Right renal pelvis (tissue), 4 donors: ENCODE results near the gene PTPN7. TPM values are rescaled to one million over a fixed set of nuclear protein-coding genes. Genes with fewer than 3 reads are reported as not detected.
"Not testable (repeated sequence)": the region's sequence is repeated elsewhere in the genome, so short reads cannot be mapped to it uniquely, and the experiment has no call there.

ENCODE experiments used
- DNase-seq, 4 donors: peaks; one replicate each; pipeline ENCODE4 v3.0.0-alpha.2; 2013; ENCODE audit warnings: low read depth in 4 of 4, low spot score in 3 of 4, missing footprints in 1 of 4
- polyA plus RNA-seq, 4 donors: library from polyadenylated mRNA; unstranded; fragments of 120-200 nt; gene quantifications; one replicate each; pipeline ENCODE4 v1.2.1, GENCODE V29; 2013; ENCODE audit not compliant: insufficient read length in 4 of 4

Gene PTPN7
- polyA plus RNA-seq = 1 to 10 TPM in 3 of 4 donors, under 1 TPM in 1; 0.98 to 2.1 (median 1.3) TPM

DNA sequence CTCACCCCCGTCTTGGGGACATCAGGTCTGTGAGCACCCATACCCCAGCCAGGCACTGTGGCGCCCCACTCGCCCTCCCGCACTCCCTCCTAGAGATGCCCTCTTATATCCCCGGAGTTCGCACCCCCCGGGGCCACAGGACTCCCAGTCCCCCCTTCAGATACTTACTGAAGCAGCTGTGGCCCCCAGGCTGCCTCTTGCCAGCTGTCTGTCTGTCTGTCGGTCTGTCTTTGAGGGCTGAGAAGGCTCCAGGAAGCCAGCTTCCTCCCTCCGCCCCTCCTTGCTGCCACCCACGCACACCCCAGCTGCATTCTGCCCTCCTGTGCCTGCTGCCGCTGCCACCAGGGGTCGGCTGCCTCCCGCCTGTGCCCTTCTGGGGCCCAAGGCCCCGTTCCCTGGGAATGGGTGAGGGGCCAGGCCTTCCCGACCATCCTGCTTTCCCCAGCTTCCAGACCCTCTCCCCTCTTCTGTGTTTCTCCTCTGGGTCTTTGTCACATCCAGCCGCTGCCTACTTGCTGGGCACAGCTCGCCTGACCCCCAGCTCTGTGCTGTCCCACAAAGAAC, at the start of gene PTPN7:
Gene PTPN7, minus strand, starts transcription at position 226 of the 564 bp plus-strand sequence. CDS start 1,200 bp downstream, outside the sequence.
- no peak for DNase-seq

DNA sequence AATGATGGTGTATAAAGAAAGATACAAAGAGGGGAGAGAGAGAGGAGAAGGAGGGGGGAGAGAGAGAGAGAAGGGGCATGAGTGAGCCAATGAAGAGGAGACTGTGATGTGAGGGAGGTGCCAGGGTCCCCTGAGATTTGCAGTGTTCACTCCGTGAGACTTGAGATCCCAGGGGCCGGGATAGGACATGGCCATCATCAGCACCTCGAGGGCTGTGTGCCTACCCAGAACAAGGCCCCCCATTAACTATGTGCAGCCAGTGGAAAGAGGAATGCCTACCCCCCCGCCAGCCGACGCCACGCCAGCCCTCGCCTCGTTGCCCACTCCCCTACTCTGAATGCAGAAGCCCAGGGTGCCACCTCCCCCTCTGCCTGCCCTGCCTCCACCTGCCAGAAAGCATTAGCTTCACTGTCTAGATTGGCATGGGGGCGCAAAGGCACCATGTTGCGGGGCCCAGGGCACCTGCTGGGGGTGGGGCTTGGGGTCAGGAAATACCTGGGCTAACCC, 48.0 kb upstream of the PTPN7 start:
- no peak for DNase-seq

DNA sequence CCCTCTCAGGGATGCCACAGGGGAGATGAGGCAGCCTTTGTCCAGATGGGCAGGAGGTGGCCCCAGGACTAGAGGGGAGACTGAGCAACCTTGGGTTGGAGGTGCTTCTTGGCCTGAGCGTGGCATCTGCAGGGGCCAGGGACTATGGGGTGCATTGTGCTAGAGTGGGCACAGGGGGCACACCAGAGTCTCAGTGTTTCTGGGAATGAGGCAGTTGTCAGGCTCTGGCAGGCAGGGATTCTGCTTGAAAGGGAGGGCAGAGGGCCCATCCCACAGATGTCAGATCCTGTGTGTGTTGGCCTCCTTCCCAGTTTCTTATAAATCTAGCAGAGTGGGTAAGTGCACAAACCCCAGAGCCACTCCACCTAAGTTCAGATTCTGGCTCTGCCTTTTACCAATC, 46.9 kb upstream of the PTPN7 start:
- no peak for DNase-seq

DNA sequence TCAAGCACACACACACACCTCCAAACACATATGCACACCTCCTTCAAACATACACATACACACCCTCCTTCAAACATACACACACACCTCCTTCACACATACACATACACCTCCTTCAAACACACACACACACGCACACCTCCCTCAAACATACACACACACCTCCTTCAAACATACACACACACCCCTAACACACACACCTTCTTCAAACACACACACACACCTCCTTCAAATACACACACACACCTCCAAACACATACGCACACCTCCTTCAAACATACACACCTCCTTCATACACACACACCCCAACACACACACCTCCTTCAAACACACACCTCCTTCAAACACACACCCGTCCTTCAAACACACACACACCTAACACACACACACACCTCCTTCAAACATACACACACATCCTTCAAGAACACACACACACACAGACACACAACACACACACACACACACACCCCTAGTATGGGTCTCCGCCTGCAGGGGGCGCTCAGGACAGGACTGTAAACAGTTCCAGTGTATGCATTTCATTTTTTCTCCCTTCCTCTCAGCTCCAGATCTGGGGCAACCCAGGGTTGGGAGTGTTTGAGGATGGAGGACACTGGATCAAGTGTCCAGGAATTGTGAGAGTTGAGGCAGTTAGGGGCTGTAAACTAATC, 45.3 kb upstream of the PTPN7 start:
- no peak for DNase-seq

DNA sequence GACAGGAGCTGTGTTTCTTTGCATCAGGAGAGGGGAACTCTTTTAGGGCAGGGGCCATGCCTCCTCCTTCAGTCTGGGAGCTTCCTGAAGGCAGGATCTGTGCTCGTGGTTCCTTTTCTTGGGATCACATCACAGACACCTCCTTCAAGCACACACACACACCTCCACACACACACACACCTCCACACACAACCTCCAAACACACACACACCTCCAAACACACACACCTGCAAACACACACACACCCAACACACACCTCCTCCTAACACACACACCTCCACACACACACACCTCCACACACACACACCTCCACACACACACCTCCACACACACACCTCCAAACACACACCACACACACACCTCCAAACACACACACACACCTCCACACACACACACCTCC, 43.7 kb upstream of the PTPN7 start:
- DNase-seq = no peak

DNA sequence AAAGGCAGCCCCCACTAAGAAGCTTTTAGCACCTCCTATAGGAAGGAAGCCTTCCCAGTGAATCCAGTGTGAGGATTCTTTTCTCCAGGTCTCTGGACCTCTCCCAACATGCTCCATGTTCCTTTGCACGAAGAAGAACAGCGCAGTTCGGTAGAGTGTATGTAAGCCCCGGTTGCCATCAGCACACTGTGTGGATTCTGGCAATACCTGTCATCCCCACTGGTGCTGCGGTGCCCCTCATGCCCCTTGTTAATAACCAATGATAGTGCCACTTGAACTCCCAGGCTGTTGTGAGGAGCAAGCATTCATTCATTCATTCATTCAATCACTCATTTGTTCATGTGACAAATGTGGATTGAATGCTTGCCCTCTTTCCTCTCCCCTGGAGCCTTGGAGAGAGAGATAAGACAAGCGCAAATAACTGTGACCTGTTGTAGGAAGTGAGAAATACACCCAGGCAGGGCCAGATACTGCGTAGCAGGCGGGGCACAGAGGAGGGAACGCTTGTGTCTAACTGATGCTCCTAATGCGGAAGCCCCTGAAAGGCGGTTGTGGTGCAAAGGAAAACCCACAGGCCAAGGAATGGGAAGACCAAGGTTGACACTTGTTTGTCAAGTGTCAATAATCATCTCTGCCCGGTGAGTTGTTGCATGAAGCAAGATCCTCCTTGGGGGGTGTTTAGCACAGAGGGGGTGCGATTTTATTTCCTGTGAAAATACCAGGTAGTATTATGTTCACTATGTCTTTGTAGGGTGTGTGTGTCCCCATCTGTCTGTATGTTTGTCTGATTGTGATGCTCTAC, 43.0 kb upstream of the PTPN7 start:
- no peak for DNase-seq

DNA sequence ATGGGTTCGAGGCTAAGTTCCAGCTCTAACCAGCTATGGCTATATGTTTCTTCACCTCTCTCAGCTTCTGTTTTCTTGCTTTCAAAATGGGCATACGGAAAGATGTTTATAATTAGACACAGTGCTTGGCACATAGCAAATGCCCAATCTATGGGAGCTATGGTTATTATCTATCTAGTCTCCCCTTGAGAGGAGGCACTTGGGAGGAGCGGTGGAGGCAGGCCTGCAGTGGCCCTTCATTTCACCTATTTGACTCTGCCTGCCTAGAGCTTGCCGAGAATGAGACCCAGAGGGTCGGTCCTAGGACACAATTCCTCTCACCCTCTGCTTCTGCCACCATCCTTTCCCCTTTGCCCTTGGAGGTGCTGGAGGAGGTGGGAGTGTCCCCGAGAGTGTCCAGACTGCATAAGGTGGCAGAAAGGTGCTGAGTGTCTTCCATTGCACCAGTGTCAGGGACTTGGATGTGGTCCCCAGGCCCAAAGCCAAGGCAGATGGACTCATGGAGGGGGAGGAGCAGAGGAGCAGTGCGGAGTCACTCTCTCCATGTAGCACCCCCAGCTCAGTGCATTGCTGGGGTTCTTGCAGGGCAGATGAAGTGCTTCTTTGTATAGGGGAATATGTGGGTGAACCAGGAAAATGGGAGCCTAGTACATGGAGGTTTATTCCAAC, 42.2 kb upstream of the PTPN7 start:
- no peak for DNase-seq

DNA sequence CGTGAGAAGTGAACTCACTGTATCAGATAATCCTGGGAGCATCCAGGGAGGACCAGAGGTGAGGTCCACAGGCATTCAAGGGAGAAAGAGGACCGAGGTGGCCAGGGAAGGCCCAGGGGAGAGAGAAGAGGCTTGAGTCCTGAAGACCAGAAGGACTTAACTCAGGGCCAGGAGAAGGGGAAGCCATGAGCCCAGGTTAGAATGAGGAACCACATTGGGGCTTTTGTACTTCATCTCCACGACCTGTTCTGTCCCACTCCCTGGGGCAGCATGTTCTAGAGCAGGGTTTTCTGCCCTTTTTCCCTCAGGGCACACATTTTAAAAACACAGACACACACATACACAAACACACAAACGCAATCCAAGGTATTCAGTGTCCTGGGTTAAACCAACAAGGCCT, 41.6 kb upstream of the PTPN7 start:
- DNase-seq = no peak

DNA sequence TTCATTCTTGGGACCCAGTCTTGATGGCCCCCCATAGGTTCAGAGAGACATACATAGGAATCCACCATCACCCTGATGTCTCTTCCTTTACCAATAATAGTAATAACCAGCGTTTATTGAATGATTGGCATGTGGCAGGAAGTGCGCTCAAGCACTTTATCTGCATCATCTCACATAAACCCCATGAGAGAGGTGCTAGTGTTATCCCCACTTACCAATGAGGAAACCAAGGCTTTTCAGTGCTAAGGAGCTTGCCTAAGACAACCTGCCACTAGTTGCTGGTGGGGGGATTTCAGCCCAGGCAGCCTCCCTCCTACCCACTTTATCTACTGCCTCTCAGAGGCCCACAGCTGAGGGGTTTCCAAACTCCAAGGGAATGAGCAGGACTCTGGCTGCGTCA, 40.9 kb upstream of the PTPN7 start:
- DNase-seq = no peak

DNA sequence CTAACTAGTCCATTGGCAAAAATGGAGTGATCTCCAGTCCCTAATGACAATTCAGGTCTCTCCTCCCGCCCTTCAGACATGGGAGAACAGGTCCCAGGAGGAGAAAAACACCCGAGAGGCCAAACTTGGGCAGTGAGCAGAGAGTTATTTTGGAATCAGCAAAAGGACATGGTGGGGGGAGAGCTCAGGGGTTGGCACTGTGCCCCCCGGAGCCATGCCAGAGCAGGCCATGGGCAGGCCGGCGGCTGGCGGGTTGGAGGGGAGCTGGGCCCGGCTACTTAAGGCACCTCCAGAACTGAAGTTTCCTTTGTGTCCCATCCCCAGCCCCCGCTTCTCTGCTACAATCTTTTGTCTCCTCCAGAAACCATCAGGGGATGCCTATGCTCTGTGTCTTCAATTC, 40.3 kb upstream of the PTPN7 start:
- no peak for DNase-seq

DNA sequence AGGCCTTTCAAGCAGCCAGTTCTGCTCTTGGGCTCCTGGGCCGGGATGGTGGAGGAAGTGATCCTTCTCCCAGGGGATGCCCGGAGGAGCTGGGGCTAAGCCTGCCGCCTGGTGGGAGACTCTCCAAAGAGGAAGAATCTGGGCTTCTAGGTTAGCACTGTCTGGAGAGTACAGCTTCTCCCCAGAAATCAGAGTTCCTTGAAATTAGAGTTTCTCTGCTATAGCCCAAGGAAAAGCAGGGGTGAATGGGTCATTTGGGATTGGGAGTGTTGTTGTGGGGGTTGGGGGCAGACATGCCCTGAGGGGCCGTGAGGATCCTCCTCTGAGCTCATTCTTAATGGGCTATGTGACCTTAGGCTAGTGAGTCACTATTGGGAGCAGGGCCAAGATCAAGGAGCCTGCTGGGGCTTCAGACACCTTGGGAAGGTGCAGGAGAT, 39.7 kb upstream of the PTPN7 start:
- DNase-seq = no peak

DNA sequence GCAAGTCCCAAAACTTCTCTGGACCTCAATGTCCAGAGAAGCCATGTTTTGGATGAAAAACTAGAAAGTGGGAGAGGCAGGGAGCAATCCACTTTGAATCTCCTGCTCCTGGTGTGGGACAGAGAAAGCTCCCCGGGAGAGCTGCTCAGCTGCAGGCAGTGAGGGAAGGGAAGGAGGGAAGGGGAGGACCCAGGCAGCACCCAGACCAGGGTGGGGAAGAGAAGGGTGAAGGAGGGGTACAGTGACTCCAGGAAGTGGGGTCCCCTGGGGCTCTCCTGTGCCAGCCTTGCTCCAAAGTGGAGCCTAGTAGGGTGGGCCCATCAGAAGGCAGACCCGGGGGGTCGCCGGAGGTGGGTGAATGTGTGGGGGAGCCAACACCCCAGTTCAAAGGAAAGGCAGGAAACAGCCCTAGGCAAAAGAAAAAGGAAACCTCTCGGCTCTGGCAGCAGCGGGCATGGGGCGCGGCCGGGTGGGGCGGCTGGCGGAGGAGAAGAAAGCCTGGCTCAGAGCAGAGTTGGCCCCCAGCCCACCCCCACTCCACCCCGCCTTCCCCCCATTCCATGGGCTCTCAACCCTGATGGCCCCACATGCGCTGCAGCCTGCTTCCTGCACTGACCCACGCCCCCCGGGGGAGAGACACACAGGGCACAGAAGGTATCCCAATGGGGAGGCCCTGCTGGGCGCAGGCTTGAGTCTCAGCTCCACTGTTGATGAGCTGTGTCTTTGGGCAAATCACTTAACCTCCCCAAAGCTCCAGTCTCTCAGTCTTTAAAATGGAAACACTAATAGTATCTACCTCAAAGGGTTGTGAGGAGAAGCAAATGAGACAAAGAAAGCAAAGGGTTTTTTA, 38.9 kb upstream of the PTPN7 start:
- DNase-seq = no peak

DNA sequence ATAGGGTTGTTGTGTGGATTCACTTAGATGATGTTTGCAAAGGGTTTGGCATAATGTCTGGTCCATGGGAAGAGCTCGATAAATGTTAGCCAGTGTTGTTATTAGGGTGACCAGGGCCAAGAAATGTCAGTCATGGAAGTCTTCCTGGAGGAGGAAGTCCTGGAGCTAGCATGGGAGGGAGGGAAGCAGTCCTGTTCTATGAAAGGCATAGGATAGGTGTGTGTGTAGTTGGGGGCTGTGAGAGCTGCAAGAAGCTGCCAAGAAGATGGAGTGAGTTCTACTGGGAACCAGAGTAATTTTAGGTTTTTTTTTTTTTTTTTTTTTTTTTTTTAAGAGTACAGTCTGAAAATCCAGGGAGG, 37.9 kb upstream of the PTPN7 start:
- DNase-seq = no peak

DNA sequence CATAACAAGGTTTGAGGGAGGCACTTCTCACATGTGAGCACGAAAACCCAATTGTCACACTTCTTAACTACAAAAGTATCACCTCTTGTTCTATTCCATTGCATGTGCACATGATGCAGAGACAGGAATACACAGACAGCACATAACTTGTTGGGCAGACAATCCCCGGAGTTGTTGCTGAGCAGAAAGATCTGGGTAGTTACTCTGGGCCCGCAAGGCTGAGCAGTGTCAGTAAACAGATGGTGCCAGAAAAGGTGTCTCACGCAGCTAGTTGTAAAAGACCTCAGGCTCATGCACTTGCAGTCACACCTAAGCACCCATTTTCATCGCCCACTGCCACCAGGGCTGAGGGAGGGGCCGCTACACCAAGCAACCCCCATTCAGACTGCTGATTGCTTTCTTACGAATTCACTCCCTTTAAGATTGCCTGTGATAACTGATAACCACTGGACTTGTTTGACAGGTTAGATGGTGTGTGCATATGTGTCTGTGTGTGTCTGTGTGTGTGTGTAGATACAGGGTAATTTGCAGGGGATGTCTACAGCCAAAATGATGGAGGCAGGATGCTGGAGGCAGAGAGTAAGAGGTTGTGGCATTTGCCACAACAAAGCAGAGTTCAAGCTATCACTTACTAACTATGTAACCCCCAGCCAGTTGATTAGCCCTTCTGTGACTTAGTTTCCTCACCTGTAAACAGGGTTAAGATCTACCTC, 37.4 kb upstream of the PTPN7 start:
- no peak for DNase-seq

DNA sequence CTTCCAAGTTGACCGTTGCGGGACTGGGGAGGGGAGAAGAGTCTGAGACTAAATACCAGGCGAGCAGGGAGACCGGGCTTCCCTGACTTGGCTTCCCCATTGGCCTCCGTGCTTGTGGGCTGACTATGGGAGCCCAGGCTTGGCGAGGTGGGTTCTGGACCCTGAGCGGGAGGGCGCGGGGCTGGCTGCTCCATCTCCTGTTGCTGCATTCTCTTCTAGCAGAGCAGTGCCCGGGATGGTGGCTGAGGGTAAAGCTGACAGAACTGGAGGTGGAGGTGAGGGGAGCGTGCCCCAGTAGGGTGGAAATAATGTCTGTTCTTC, 33.9 kb upstream of the PTPN7 start:
- DNase-seq = no peak

DNA sequence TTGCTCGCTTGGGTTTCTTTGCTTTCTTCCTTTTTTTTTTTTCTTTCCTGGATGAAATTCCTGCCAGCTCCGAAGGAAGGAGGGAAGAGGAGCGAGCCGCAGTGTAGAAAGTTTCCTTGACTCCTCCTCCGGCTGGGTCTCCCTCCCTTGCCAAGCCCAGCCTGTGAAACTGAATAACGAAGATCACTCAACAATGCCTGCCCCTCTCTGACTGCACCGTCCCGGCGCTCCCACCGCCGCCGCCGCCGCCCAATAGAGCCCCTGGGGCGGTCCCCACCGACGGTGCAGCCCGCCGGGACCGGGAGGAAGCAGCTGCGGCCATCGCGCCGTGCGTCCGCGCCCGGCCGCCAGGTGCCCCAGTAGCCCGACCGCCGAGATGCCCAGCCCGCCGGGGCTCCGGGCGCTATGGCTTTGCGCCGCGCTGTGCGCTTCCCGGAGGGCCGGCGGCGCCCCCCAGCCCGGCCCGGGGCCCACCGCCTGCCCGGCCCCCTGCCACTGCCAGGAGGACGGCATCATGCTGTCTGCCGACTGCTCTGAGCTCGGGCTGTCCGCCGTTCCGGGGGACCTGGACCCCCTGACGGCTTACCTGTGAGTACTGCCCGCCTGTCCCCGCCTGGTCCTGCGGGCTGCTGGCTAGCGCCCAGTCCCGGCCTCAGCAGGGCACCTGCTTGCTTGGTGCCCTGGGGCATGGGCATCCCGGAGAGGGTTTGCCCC, 33.4 kb upstream of the PTPN7 start, which contains the start of gene LGR6:
Gene LGR6, plus strand, starts transcription at position 186 of the 714 bp plus-strand sequence. Its CDS starts 191 bp downstream, at position 377.
- peak in 1 of 4 donors; percentile 17 for DNase-seq

DNA sequence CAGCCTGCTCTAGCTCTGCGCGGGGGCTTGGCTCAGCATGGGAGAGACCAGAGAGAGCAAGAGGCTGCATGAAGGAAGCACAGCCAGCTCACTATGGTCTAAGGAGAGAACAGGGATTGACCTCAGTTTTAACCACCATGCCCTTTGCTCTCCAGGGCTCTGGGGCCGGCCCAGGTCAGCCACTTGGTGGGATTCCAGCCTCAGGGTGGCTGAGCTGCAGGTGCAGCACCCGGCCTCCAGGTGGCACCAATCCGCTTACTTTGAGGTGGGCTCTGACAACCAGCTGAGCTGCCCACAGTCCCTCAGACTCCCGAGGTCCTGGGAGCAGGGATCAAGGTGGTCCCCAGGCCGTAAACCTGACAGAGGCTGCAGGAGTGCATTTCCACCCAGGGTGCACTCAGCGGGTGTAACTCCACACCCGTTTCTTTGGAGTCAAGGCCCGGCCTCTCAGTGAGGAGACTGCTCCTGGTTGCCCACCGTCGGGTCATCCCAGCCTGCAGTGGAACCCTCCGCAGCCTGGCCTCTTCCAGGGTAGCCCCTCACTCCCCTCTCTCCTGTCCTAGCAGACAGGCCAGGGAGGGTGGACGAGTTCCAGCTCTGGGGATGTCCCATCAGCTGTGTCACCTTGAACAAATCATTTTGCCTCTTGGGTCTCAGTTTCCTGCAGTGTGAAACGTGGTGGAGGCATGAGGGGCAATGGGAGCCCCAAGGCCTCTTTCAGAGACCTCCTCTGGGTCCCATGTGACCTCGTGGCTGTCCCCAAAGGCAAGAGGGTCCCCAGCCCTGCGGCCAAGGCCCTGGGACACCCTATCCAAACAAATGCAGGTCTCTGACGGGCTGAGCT, 32.6 kb upstream of the PTPN7 start:
- DNase-seq = peak in 3 of 4 donors; percentile 34 to 42 (median 39)

DNA sequence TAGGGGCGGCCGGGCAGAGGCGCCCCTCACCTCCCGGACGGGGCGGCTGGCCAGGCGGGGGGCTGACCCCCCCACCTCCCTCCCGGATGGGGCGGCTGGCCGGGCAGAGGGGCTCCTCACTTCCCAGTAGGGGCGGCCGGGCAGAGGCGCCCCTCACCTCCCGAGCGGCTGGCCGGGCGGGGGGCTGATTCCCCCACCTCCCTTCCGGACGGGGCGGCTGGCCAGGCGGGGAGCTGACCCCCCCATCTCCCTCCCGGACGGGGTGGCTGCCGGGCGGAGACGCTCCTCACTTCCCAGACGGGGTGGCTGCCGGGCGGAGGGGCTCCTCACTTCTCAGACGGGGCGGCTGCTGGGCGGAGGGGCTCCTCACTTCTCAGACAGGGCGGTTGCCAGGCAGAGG, 31.0 kb upstream of the PTPN7 start:
- not testable (repeated sequence) for DNase-seq
